IPS DF 19.7 (cell line): Measurements from ENCODE around the gene NFATC3.

Experiments
- DNase-seq: peaks from one replicate; pipeline ENCODE4 v3.0.0-alpha.2; 2013; ENCODE audit warnings: low read depth, low spot score

Gene NFATC3

DNA sequence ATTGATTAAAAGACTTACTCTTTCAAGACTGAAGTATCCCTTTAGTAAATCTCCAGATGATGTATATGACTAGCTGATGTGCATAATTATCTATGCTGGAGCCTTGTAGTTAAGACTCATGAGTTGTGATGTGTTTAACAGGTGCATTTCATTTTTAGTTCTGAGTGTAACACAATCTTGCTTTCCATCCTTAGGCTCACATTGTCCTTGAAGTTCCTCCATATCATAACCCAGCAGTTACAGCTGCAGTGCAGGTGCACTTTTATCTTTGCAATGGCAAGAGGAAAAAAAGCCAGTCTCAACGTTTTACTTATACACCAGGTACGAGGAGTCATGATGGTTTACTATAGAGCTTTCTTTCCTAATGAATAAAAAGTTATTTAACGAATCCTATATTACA lies 97.9 kb downstream of the NFATC3 start:
- DNase-seq = no peak

DNA sequence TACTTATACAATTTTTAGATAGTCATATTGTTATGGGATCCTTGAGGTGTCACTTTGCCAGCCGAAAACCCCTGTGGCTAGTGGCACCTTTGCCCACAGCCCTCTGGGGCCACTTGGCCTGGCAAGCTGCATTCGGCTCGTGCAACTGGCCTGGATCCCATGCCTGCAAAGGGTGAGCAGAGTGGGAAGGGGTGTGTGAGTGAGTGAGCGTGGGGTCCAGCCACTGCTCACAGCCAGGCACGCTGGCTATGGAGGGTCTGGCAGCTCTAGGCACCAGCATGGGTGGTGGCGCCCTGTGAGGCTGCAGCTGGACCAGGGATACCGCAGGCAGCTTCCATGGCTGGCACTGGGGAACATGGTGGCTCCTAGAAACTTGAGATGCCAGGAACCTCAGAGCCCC lies 101.7 kb downstream of the NFATC3 start:
- DNase-seq = no peak

DNA sequence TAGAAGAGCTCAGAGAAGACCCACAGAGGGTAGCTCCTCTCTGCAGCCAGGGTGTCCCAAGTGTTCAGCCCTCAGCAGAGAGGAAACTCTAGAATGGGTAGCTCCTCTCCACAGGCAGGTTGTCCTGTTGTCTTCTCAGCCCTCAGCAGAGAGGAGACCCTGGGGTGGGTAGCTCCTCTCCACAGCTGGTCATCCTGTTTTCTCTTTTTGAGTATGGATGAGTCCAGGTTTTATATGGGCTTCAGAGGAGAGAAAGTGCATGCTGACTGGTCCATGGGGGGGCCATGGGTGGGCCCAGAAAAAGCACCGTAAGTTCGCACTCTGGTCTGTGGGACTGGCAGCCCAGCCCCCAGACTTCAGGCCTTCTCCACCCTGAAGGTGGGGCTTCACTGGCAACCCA lies 102.3 kb downstream of the NFATC3 start:
- no peak for DNase-seq

DNA sequence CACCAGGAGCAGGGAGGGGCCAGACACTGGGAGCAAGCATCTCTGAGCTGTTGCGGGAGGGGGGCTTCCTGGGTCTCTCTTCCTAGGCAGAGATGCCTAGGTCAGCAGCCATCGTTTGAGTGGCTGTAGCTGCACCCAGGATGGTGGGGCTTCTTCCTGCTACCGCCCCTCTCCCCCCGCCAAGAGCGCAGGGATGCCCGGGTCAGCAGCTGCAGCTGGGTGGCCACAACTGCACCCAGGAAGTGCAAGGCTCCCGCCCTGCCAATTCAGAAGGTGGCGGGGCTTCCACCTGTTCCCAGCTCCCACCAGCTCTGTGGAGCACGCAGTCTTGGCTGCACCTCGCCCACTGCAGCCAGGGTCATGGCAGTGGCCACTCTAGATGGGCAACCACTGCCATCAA lies 103.0 kb downstream of the NFATC3 start:
- no peak for DNase-seq

DNA sequence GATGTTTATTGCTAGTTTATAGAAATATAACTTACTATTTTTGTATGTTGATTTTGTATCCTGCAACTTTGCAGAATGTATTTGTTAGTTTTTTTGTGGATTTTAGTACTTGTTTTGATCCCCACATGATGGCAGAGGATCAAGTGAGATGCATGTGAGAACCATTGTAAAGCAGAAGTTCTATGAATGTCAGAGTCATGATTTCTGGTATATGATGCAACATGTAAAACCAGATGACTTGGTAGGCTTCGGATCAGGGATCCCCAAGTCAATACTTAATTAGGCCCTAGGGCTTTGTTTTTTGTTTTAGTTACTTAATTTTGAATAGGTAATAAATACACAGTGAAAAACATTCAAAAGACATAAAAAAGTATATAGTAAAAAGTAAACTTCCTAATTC lies 104.9 kb downstream of the NFATC3 start:
- no peak for DNase-seq

DNA sequence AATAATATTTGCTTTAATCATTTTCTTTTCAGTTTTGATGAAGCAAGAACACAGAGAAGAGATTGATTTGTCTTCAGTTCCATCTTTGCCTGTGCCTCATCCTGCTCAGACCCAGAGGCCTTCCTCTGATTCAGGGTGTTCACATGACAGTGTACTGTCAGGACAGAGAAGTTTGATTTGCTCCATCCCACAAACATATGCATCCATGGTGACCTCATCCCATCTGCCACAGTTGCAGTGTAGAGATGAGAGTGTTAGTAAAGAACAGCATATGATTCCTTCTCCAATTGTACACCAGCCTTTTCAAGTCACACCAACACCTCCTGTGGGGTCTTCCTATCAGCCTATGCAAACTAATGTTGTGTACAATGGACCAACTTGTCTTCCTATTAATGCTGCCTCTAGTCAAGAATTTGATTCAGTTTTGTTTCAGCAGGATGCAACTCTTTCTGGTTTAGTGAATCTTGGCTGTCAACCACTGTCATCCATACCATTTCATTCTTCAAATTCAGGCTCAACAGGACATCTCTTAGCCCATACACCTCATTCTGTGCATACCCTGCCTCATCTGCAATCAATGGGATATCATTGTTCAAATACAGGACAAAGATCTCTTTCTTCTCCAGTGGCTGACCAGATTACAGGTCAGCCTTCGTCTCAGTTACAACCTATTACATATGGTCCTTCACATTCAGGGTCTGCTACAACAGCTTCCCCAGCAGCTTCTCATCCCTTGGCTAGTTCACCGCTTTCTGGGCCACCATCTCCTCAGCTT lies 105.8 kb downstream of the NFATC3 start:
- DNase-seq = no peak

DNA sequence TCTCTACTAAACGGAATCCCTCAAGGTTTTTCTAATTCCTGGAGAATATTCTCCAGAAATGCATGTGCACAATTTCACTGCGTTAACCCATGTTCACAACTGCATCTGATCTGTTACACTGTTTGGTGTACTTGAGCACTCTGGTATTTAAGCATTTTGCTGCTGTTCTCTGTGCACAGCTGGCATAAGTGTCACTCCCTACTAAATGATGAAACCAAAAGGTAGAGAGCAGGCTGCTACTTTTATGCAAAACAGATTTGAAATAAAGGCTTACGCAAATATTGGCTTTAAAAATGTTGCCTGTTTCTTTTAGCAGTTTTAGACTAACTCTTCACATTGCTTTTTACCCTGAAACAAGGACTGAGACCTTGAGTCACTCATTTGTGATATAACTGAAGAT lies 109.1 kb downstream of the NFATC3 start:
- no peak for DNase-seq

DNA sequence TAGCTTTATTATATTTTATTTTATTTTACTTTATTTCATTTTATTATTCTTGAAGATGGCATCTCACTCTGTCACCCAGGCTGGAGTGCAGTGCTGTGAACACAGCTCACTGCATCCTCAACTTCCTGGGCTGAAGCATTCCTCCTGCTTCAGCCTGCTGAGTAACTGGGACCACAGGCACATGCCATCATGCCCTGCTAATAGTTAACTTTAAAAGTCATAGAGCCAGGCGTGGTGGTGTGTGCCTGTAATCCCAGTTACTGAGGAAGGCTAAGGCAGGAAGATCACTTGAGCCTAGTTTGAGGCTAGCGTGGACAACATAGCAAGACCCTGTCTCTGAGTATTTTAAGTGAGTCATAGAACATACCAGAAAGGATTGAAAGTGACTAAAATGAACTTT lies 112.1 kb downstream of the NFATC3 start:
- no peak for DNase-seq

DNA sequence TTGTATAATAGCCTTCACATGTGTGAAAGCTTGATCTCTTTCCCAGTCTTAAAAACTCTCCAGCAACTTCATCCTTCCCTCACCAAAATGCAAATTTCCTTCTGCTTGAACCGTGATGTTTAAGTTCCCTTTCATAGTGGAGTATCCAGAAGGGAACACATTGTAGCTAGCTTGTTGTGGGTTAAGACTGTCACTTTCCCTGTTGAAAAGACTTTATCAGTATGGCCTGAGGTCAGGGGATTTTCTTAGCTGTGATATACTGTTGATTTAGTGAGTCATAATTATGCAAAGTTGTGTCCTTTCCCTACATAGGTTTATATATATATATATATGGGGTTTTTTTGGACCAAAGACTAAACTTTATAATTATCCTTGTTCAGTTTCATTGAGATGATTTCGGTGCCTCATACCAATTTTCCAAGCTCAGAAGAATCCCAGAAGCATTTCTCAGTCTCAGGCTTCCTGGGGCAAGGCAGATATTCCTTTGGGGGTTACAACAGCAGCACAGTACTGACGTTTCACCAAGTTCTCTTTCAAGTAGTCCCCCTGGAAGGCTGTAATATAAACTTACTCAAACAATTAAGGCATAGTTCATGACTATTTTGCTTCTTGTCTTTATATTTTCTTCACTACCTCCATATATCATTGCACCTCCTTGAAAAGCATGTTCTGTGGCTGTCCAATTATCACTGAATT lies 115.1 kb downstream of the NFATC3 start:
- DNase-seq = no peak

DNA sequence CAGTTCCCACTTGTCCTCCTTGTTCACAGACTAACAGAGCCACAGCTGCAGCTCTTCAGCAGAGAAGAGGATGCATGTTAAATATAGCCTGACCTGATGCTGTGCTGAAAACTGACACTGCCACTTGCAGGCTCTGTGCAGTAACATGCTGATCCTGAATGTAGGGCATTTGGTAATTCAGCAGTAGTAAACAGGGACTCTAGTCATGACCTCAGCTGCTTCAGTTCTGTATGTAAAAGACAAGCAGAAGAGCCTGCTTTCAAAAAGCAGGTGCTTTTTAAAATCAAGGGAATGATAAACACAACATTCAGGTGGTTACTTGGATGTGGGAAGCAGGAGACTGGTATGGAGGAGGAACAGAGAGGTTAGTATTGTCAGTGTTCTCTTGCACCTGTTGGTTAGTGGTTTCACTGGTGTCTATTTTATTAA lies 116.9 kb downstream of the NFATC3 start:
- DNase-seq = no peak

DNA sequence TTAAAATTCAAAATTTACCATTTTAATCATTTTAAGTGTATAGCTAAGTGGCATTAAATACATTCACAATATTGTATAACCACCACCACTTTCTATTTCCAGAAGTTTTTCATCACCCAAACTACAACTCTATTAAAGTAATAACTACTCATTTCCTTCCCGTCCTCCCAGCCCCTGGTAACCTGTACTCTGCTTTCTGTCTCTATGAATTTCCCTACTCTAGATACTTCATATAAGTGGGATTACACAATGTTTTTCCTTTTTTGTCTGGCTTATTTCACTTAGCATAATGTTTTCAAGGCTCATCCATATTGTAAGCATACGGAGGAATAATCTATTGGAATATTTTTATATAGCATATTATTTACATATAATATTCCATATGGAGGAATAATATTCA lies 121.1 kb downstream of the NFATC3 start:
- DNase-seq = no peak

DNA sequence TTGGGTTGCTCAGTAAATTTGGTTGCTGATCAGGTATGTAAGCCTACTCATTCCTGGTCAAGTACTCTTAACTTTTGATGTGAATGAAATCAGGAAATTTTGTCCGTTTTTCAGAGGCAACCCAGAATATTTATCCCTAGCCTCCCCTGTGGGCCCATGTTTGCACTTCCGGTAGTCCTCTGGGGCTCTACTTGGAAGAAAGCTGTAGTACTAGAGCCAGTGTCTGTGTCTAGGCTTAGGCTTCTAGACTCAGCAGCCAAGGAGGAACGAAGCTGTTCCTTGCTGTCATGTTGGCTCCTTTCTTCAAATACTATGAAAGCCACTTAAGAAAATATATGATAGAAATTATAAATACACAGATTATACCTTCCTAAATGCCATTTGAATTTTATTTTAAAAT lies 129.6 kb downstream of the NFATC3 start:
- DNase-seq = no peak

DNA sequence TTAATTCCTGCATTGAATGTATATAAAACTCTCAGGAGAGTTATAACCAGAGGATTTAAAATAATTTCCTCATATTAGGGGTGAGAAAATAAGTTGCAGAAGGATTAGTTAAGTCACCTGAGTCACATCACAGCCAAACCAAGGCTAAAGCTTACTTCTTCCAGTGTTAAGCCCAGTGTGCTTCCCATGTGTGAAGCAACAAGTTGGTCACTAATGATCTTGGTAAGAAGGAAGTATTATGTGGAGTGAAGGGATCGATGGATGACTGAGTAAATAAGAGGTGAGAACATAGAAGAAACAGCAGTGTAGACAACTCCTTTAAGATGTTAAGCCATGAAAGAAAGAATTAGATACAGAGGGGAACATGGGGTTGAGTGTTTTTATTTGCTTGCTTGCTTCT lies 130.1 kb downstream of the NFATC3 start:
- no peak for DNase-seq

DNA sequence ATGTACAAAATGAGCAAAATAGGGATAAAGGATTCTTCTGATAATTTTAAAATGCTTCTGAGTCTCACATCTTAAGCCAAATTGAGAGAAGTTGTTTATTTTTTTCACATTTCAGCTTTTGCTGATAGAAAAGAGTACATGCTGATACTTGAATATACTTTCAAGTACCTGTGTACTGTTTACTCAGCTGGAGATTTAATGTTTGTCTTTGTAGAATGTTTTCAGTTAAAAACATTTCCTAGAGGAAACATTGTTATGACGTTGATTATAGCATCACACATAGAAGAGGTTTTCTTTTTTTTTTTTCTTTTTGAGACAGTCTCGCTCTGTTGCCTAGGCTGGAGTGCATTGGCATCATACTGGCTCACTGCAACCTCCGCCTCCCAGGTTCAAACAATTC lies 131.1 kb downstream of the NFATC3 start:
- no peak for DNase-seq

DNA sequence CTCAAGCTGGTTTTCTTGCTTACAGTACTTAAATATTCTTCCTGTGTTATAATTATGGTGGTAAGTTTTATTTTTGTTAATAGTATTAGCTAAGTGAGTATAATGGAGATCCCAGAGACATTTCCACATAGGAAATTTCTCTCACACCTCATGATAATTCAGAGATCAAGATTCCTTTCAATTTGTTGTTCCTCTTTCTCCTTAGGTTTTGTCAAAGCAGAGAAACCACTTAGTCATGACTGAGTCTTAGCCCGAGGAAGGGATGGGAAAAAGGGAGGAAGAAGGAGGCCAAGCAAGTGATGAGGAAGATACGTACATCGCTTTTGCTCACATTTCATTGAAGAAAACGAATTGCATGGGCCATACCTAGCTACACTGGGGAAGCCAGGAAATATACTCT lies 132.3 kb downstream of the NFATC3 start:
- no peak for DNase-seq

DNA sequence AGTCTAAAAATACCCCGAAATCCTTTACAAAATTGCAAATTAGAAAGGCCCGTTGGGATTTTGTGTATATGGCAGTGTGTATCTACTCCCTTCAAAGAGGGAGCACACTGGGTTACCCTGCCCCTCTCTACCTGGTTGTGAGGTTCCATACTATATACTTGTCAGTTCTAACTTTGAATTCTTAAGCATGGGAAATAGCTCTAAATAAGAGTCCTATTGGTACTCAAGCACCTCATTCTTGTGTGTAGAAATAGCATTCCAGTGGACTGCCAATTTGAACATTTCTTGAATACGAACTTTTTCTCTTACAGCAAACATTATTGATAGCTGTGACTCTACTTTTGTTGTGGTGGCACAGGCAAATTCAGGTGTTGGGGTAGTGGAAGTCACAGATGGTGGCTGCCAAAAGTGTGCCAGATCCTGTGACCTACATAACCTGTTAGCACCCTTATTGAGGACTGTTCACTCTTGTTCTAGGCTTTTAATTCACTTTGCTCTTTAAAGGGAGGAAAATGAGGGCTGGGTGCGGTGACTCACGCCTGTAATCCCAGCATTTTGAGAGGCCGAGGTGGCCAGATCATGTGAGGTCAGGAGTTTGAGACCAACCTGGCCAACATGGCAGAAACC lies 134.7 kb downstream of the NFATC3 start:
- DNase-seq = no peak

DNA sequence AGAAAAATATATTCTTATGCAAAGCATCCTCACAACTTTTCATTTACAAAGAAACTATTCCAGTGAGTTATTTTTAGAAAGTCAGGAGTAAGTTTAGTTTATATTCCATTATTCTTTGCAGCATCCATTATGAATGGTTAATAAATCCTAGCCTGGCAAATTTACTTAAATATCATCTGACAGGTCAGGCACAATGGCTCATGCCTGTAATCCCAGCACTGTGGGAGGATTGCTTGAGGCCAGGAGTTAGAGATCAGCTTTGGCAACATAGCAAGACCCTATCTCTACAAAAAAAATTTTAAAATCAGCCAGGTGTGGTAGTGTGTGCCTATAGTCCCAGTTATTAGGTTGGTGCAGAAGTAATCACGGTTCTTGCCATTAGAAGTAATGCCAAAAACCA lies 137.9 kb downstream of the NFATC3 start:
- DNase-seq = no peak

DNA sequence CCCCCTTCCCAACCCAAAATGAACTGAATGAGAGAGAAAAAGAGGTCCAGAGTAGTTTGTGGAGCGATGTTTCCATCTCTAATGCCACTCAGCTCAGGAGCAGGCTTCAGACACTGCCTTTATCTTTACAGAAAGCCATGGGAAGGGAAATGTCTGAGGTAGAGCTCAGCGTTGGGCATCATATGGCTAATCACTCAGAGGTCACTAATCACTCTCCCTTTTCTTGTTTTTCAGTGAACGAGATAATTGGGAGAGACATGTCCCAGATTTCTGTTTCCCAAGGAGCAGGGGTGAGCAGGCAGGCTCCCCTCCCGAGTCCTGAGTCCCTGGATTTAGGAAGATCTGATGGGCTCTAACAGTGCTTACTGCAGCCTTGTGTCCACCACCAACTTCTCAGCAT lies 140.9 kb downstream of the NFATC3 start:
- DNase-seq = no peak

DNA sequence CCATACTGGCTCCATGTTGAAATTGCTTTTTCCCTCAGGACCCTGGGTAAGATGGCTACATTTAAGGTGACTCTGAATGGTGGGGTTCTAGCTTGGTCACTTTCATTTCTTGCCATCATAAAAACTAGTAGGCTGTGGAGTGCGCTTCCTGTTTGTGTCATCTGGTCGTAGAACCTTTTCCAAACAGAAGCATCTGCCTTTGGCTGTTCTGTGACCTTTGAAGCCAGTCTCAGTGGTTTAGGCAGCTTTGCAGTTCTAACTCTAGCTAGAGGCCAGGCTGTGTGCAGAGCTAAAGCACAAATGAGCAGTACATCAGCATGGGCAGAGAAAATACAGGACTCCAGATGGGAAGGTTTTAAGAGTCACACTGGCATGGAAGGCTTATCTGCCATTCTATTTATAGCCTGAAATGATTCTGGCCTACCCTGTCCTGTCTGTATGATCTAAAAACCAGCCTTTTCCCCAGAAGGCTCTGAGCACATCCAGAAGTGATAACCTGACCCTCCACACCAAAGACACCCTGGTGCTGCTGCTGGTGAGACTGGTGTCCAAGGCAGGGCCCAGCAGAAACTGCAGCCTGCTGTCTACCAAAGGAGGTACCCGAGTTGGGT lies 142.1 kb downstream of the NFATC3 start:
- DNase-seq = no peak

DNA sequence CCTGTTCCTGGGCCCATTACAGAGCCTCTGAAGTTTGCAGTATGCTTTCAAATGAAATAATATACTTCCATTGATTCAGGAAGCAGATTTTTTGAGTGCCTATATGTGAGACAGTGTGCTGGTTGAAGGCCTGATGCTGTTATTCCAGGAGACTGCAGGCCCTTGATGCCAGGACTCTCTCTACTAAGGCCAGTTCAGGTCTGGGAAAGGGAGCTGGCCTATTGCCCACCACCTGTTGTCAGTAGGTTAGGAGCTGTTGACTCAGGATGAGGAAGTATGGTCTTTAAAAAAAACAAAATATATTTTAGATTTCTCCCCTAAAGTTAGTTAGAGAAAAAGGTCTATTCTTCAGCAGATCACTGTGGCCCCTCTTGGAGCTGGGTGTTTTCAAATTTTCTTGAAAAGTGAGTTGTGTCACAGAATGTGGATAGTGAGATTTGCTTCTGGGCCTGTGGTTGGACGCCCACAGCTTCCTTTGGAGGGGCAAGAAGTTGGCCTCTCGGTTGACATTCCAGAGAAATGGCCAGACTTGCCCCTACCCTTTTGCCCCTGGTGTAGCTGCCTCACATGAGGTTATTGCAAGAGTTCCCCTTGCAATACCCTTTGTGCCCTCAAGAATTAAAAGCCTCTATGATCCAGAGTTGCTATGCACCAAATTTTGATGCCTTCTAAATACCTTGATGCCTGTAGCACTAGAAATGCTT lies 142.8 kb downstream of the NFATC3 start:
- no peak for DNase-seq

DNA sequence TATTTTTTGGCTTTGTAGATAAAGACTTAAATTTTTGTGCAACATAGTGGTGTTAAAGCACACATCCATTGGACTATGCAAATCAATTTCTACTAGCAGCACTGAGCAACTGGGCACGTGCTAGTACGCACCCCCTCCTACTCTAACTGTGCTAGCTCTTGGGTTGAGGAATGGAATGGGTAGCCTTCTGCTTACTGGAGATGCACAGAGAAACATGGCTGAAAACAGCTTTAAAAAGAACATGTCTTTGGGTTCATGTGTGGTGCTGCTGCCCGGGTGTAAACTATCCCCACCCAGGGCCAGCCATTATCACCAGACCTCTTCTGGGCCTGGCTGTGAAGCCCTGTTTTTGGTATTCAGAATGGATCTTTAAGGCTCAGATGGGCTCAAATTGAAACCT lies 143.5 kb downstream of the NFATC3 start:
- DNase-seq = no peak
